ENCODE measurements around the gene SHROOM1. TPM values are rescaled to one million over a fixed set of nuclear protein-coding genes. Genes with fewer than 3 reads are reported as not detected.

SHROOM1 gene
- total RNA-seq, 3 donors from 2014 or later, result 0.79 to 1.4 (median 0.83) TPM

- H3K36me3 Mint-ChIP-seq (ENCODE audit: insufficient read depth), result no peaks in the 10 kb centered on the region
- DNase-seq (no peak), ATAC-seq (peak in 1 of 2 donors; percentile 62)
- no peak overlapping the region for H3K4me3 Mint-ChIP-seq
- peaks cover 24% of the 10 kb centered on the region for H3K4me1 Mint-ChIP-seq (ENCODE audit: low read depth)
- no peaks in the 10 kb centered on the region for H3K9me3 Mint-ChIP-seq
- peaks cover 12% of the 10 kb centered on the region for H3K27me3 Mint-ChIP-seq (ENCODE audit: low read depth)
Observed at GRCh38 chr5:132776938-132777208, 53.6 kb downstream of the SHROOM1 start.

DNA sequence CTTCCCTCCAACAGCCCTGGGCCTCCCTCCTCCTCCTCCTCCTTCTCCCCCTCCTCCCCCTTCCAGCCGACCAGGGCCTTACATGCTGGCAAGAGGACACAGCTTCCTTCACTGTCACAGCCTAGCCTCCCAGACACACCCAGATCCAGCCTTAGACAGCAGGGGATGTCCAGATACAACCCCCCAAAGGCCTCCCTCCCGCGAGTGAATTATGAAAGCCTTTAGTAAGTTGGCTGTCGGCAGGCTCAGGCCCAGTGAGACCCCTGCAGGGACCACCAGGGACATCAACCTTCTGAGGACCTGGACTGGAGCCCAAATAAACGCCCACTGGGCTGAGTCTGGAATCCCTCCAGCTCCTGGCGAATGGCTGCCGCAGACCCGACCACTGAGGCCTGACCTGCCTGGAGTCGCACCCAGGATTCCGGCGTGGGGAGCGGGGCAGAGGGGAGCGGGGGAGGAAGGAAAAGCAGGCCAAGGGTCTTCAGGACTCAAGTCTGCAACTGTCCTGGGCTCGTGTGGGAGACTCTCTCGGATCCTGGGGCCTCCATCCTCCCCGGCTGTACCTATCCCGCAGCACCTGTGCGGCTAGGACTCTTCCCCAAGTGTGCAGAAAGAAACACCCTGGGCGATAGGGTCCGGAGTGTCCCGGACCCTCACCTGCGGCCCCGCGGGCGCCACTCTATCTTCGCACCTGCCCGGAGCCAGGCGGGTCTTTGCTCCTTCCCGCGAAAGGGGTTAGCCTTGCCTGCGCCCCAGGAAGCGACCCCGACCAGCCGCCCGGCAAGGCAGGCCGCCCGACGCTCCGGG, 54.1 kb downstream of the SHROOM1 start:
- Mint-ChIP-seq H3K36me3 (ENCODE audit: insufficient read depth) (no peaks in the 10 kb centered on the region), H3K4me3 (peak overlapping the region; percentile 68), H3K4me1 (ENCODE audit: low read depth) (peaks cover 24% of the 10 kb centered on the region), H3K27me3 (ENCODE audit: low read depth) (peaks cover 9% of the 10 kb centered on the region), H3K9me3 (no peaks in the 10 kb centered on the region)
- ATAC-seq (peak; percentile 14 to 27), DNase-seq (no peak)

DNA sequence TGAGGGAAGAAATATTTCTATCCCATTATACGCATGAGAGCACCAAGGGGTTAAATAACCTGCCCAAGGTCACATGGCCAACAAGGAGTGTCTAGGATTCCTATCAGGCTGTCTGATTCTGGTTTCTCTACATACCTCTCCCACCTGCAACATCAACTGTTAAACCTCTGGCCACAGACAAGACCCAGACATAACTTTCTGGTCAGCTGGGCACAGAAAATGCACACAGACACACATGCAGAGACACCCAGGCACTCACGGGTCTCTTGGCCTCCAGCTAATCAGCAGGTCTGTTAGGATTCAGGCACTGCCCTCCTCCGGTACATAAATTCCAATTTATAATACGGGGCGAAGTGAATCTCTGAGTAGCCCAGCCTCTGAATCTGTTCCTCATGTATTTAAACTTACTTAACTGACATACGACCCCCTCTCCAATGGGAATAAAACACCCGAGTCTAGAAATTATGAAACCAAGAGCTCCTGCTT, 54.9 kb downstream of the SHROOM1 start:
- H3K4me1 Mint-ChIP-seq (ENCODE audit: low read depth), result peaks cover 19% of the 10 kb centered on the region
- H3K9me3 Mint-ChIP-seq, result no peaks in the 10 kb centered on the region
- peaks cover 9% of the 10 kb centered on the region for H3K27me3 Mint-ChIP-seq (ENCODE audit: low read depth)
- H3K4me3 Mint-ChIP-seq, result peak overlapping the region; percentile 57
- DNase-seq (no peak), ATAC-seq (no peak)
- no peaks in the 10 kb centered on the region for H3K36me3 Mint-ChIP-seq (ENCODE audit: insufficient read depth)

DNA sequence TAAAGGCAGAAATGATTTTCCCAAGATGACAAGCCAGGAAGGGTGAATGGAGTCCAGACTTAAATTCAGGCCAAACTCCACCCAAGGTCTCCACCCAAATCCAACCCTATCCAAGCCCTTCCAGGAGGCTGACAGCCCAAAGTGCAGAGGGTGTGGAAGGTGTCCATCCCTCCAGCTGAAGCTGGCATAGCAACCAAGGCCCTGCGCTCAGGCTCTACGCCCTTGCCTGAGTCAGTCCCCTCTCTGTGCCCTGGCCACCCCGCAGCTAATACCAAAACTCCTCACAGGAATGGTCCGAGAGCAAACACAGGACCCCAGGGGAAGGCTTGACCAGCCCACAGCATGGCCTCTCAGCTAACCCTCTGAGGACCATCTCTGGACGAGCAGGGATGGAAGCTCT, 55.6 kb downstream of the SHROOM1 start:
- Mint-ChIP-seq H3K27me3 (ENCODE audit: low read depth) (peaks cover 8% of the 10 kb centered on the region), H3K9me3 (no peaks in the 10 kb centered on the region), H3K4me1 (ENCODE audit: low read depth) (peaks cover 17% of the 10 kb centered on the region), H3K4me3 (no peak overlapping the region), H3K36me3 (ENCODE audit: insufficient read depth) (no peaks in the 10 kb centered on the region)
- ATAC-seq, result no peak
- DNase-seq, result no peak

DNA sequence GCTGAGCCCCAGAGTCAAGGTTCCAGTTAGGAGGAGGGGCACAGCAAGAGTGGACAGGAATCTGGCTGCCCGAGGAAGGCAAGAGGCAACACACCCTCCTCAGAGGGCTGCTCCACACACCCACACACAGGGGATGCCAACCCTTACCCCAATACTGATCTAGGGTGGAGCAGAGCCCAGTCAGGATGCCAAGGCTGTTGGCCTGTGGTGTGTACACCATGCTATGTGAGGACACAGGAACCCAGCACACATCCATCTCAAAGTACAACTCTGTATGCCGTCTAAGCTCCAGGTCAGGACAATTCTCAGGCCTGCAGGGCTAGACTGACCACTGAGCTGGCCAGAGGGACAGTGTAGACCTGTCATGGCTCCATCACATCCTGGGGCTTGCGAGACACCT, 56.0 kb downstream of the SHROOM1 start:
- no peaks in the 10 kb centered on the region for H3K9me3 Mint-ChIP-seq
- ATAC-seq, result no peak
- peaks cover 5% of the 10 kb centered on the region for H3K27me3 Mint-ChIP-seq (ENCODE audit: low read depth)
- H3K36me3 Mint-ChIP-seq (ENCODE audit: insufficient read depth), result no peaks in the 10 kb centered on the region
- no peak for DNase-seq
- peaks cover 17% of the 10 kb centered on the region for H3K4me1 Mint-ChIP-seq (ENCODE audit: low read depth)
- H3K4me3 Mint-ChIP-seq, result no peak overlapping the region

GRCh38 chr5:132773601-132774355, 56.7 kb downstream of the SHROOM1 start:
- no peaks in the 10 kb centered on the region for H3K36me3 Mint-ChIP-seq (ENCODE audit: insufficient read depth)
- peaks cover 17% of the 10 kb centered on the region for H3K4me1 Mint-ChIP-seq (ENCODE audit: low read depth)
- DNase-seq, result no peak
- no peaks in the 10 kb centered on the region for H3K9me3 Mint-ChIP-seq
- no peak for ATAC-seq
- no peak overlapping the region for H3K4me3 Mint-ChIP-seq
- peaks cover 5% of the 10 kb centered on the region for H3K27me3 Mint-ChIP-seq (ENCODE audit: low read depth)

DNA sequence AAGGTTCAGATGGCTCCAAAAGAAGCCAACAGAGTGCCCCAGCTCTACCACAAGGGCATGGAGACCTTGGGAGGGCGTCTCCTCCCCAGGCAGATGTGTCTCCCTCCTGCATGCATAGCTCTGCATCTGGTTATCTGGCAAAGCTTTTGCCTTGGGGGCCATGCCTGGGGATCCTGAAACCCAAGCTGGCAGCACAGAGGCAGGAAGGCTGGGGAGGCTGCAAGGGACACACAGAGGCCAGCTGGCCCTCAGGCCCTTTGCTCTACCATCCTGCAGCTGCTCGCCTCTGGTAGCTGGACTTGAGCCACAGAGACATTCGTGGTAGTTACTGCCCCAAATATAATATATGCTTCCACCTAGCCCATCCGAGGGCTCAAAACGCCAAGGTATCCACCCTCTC, 57.3 kb downstream of the SHROOM1 start:
- Mint-ChIP-seq H3K27me3 (ENCODE audit: low read depth) (peaks cover 1% of the 10 kb centered on the region), H3K4me3 (no peak overlapping the region)
- no peak for DNase-seq

GRCh38 chr5:132772291-132773070, 58.0 kb downstream of the SHROOM1 start:
- H3K4me1 Mint-ChIP-seq (ENCODE audit: low read depth), result peaks cover 9% of the 10 kb centered on the region
- no peaks in the 10 kb centered on the region for H3K27me3 Mint-ChIP-seq (ENCODE audit: low read depth)
- ATAC-seq, result no peak
- no peak overlapping the region for H3K4me3 Mint-ChIP-seq
- H3K9me3 Mint-ChIP-seq, result no peaks in the 10 kb centered on the region
- no peaks in the 10 kb centered on the region for H3K36me3 Mint-ChIP-seq (ENCODE audit: insufficient read depth)
- no peak for DNase-seq

More for the DNA sequence above, 57.3 kb downstream of the SHROOM1 start:
- no peaks in the 10 kb centered on the region for H3K9me3 Mint-ChIP-seq
- H3K4me1 Mint-ChIP-seq (ENCODE audit: low read depth), result peaks cover 13% of the 10 kb centered on the region
- no peak for ATAC-seq
- H3K36me3 Mint-ChIP-seq (ENCODE audit: insufficient read depth), result no peaks in the 10 kb centered on the region

Other genes with a start within 250 kb of the SHROOM1 start
- 10 to 100 TPM; 12.5 to 56.8 (median 26.9) TPM for gene IL13, start 172.5 kb downstream of the SHROOM1 start, total RNA-seq
- gene IL4, start 156.7 kb downstream of the SHROOM1 start, total RNA-seq, result 10 to 100 TPM; 17.9 to 45.9 (median 18.5) TPM
- 10 to 100 TPM in 2 of 3 donors, 1 to 10 TPM in 1; 9.4 to 12.9 (median 10.3) TPM for gene KIF3A, start 93.1 kb downstream of the SHROOM1 start, total RNA-seq
- 1 to 10 TPM; 5.2 to 7.7 (median 7.4) TPM for gene CCNI2, start 83.2 kb downstream of the SHROOM1 start, total RNA-seq
- gene SEPTIN8, start 53.4 kb downstream of the SHROOM1 start, total RNA-seq, result 10 to 100 TPM; 12.8 to 18.2 (median 13.7) TPM
- under 1 TPM in 1 of 3 donors, not detected in 2; 0.05 TPM for gene SOWAHA, start 17.3 kb downstream of the SHROOM1 start, total RNA-seq
- under 1 TPM; 0.27 to 0.89 (median 0.32) TPM for gene GDF9, start 35.8 kb upstream of the SHROOM1 start, total RNA-seq
- 100 to 1,000 TPM; 475 to 549 (median 490) TPM for gene UQCRQ, start 36.0 kb upstream of the SHROOM1 start, total RNA-seq
- gene LEAP2, start 43.0 kb upstream of the SHROOM1 start, total RNA-seq, result 1 to 10 TPM; 1.9 to 2.1 (median 1.9) TPM
- gene AFF4, start 133.0 kb upstream of the SHROOM1 start, total RNA-seq, result 10 to 100 TPM; 27.5 to 31.7 (median 30.4) TPM
- 10 to 100 TPM; 29.2 to 33.9 (median 31.7) TPM for gene ZCCHC10, start 195.9 kb upstream of the SHROOM1 start, total RNA-seq
- gene HSPA4, start 221.4 kb upstream of the SHROOM1 start, total RNA-seq, result 100 to 1,000 TPM; 258 to 302 (median 277) TPM

All from activated T-cell treated with anti-CD3 and anti-CD28 coated beads, Interleukin-2, amount 50 U/mL, for 4 hours (primary cell).